Progenitor cell of endocrine pancreas (in vitro differentiated cells): ENCODE results near the gene GRPEL1. TPM values are rescaled to one million over a fixed set of nuclear protein-coding genes. Genes with fewer than 3 reads are reported as not detected.
A peak's percentile ranks its signal among the peaks of the same experiment; 100 is the strongest.

Source experiments
- DNase-seq: peaks from one replicate; pipeline ENCODE4 v3.0.0; 2021; ENCODE audit warnings: low spot score; ENCODE audit not compliant: unreplicated experiment
- H3K27ac Mint-ChIP-seq: 2 replicates; pipeline ENCODE4 v1.8.0; 2021; ENCODE audit warnings: mild to moderate bottlenecking, moderate library complexity, mixed read lengths
- H3K27me3 Mint-ChIP-seq: 2 replicates; pipeline ENCODE4 v1.8.0; 2021; ENCODE audit warnings: mixed read lengths
- H3K36me3 Mint-ChIP-seq: 2 replicates; pipeline ENCODE4 v1.8.0; 2022; ENCODE audit warnings: mixed read lengths; ENCODE audit not compliant: insufficient read depth
- H3K4me1 Mint-ChIP-seq: 2 replicates; pipeline ENCODE4 v1.8.0; 2021; ENCODE audit warnings: low read depth, mixed read lengths
- H3K4me3 Mint-ChIP-seq: 2 replicates; pipeline ENCODE4 v1.8.0; 2021; ENCODE audit warnings: low read depth, mild to moderate bottlenecking, moderate library complexity, mixed read lengths
- H3K9me3 Mint-ChIP-seq: 2 replicates; pipeline ENCODE4 v1.8.0; 2021; ENCODE audit warnings: low read depth, mixed read lengths
- total RNA-seq: library from RNA; stranded (reverse); gene quantifications from 2 replicates; pipeline ENCODE4 v1.2.1, GENCODE V29; 2021
- TF ChIP-seq, protein P1 (sequence below): fragments of 200-600 bp; sonication (generic); IDR thresholded peaks from one replicate; pipeline ENCODE4 v1.5.0; 2021; ENCODE audit warnings: antibody characterized with exemption, mild to moderate bottlenecking; ENCODE audit not compliant: unreplicated experiment

Gene GRPEL1
- total RNA-seq, 1 donor from 2014 or later = 18.2 TPM

DNA sequence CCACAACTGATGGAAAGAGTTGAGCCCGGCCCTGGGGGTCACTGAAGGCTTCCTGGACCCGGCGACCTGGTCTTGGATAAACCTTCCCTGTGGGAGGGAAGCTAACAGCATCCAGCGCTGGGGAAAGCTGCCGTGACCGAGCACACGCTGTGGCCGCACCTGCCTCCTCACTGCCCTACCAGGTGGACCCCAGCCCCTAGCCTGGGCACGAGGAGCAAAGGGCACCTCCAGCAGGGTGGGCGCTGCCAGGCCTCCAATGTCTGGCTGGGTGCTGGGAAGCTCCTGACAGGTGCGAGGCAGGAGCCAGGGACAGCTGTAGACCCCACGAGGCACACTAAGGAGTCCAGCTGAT is 16.7 kb downstream of the GRPEL1 start:
- DNase-seq = no peak
- Mint-ChIP-seq H3K27ac (no peak overlapping the region), H3K4me3 (no peak overlapping the region)

DNA sequence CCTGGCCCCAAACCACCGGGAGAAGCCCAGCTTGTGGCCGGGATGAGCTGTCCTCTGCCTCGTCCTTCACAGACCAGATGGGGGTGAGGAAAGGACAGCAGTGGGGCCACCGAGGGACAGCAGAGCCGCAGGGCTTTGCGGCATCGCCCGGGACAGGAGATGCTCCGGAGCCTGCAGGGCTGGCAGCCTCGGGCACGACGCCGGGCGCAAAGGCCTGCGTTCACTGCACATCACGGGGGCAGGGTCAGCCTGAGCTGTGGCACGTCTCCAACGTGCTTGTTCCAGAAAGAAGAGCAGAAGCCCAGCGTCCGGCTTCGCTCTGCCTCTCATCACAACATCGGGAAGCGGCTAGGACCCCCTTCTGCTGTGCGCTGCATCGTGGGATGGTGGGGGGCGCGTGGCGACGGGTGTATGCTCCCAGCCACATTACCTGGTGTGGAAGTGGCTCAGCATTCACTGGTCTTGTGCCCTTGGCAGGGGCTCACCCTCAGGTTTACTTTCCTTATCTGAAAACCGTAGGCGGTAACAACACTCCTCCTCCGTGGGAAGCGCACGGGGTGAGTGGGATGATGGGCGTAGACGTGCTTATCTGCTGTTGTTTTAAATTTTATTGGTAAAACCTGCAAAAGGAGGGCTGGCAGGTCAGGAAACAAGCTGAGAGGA is 17.3 kb downstream of the GRPEL1 start:
- peaks cover 3% of the 10 kb centered on the region for H3K4me1 Mint-ChIP-seq
- no peaks in the 10 kb centered on the region for H3K9me3 Mint-ChIP-seq
- no peaks in the 10 kb centered on the region for H3K27me3 Mint-ChIP-seq
- peaks cover 11% of the 10 kb centered on the region for H3K36me3 Mint-ChIP-seq
- TF ChIP-seq, protein P1, sequence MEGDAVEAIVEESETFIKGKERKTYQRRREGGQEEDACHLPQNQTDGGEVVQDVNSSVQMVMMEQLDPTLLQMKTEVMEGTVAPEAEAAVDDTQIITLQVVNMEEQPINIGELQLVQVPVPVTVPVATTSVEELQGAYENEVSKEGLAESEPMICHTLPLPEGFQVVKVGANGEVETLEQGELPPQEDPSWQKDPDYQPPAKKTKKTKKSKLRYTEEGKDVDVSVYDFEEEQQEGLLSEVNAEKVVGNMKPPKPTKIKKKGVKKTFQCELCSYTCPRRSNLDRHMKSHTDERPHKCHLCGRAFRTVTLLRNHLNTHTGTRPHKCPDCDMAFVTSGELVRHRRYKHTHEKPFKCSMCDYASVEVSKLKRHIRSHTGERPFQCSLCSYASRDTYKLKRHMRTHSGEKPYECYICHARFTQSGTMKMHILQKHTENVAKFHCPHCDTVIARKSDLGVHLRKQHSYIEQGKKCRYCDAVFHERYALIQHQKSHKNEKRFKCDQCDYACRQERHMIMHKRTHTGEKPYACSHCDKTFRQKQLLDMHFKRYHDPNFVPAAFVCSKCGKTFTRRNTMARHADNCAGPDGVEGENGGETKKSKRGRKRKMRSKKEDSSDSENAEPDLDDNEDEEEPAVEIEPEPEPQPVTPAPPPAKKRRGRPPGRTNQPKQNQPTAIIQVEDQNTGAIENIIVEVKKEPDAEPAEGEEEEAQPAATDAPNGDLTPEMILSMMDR = no peak
- no peak for DNase-seq
- no peak overlapping the region for H3K27ac Mint-ChIP-seq
- no peak overlapping the region for H3K4me3 Mint-ChIP-seq

More for the DNA sequence above, 16.7 kb downstream of the GRPEL1 start:
- TF ChIP-seq, protein P1 = no peak
- H3K9me3 Mint-ChIP-seq = no peaks in the 10 kb centered on the region
- H3K27me3 Mint-ChIP-seq = no peaks in the 10 kb centered on the region
- H3K4me1 Mint-ChIP-seq = peaks cover 3% of the 10 kb centered on the region
- peaks cover 12% of the 10 kb centered on the region for H3K36me3 Mint-ChIP-seq

DNA sequence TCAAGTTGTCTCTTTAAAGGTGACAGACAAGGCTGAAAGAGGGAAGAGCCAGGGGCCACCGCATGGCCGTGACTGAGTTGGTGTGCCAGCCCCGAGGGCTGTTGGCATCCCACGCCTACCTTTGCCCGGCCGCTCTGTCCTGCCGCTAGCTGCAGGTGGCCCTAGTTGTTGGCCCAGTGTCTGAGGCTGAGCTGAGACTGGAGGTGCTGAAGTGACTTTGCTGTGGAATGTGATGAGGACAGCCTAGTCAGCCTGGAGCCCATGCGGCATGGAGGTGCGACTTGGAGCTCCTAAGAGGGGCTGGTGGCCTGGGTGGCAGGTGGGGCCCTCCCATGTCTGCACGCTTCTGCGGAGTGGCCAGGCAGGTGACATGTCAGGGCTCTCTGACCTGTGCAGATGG is 18.1 kb downstream of the GRPEL1 start:
- H3K27ac Mint-ChIP-seq = no peak overlapping the region
- TF ChIP-seq, protein P1 = no peak
- H3K9me3 Mint-ChIP-seq = no peaks in the 10 kb centered on the region
- peaks cover 12% of the 10 kb centered on the region for H3K4me1 Mint-ChIP-seq
- H3K36me3 Mint-ChIP-seq = peaks cover 11% of the 10 kb centered on the region
- DNase-seq = no peak
- no peak overlapping the region for H3K4me3 Mint-ChIP-seq
- H3K27me3 Mint-ChIP-seq = no peaks in the 10 kb centered on the region

DNA sequence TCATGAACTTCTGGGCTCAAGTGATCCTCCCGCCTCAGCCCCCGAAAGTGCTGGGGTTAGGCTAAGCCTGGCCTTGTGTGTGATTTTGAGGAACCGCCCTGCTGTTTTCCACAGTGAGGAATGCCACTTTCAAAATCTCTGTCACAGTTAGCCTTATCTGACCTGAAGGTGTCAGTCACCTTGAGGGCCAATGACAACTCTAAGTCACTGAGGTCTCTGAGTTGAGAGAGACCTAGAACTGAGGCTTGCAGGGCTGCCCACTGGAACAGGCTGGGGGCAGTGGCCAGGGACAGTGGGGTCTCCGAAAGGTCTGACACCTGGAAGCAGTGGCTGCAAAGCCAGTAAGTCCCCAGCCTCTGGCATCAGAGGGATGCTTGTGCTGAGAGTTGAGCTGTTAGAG is 18.6 kb downstream of the GRPEL1 start:
- Mint-ChIP-seq H3K4me1 (peaks cover 16% of the 10 kb centered on the region), H3K27ac (no peak overlapping the region), H3K36me3 (peaks cover 8% of the 10 kb centered on the region), H3K27me3 (no peaks in the 10 kb centered on the region), H3K9me3 (no peaks in the 10 kb centered on the region), H3K4me3 (no peak overlapping the region)
- TF ChIP-seq, protein P1 = no peak
- no peak for DNase-seq

DNA sequence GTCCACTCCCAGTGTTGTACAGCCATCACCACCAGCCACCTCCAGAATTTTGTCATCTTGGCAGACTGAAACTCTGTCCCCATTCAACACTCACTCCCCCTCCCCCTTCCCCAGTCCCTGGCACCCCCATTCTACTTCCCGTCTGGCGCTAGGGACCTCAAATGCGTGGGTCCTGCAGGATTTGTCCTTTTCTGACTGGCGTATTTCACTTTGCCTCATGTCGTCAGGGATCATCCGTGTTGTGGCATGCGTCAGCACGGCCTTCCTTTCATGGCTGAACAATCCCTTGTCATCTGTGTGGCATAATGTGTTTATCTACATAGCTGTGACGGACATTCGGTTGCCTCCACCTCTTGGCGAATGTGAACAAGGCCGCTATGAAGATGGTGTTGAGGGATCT is 19.2 kb downstream of the GRPEL1 start:
- no peak for DNase-seq
- no peak overlapping the region for H3K4me3 Mint-ChIP-seq
- peaks cover 18% of the 10 kb centered on the region for H3K4me1 Mint-ChIP-seq
- TF ChIP-seq, protein P1 = no peak
- H3K36me3 Mint-ChIP-seq = peaks cover 4% of the 10 kb centered on the region
- H3K9me3 Mint-ChIP-seq = no peaks in the 10 kb centered on the region
- H3K27ac Mint-ChIP-seq = peak overlapping the region; percentile 22
- no peaks in the 10 kb centered on the region for H3K27me3 Mint-ChIP-seq
